RWPE2 (cell line): ENCODE measurements around the gene ZNF100.

Experiments used
- ATAC-seq: fragments of 200-7000 bp; cut with Tn5 transposase; 3 replicates; pipeline ENCODE4 v1.9.1; 2021; ENCODE audit warnings: low read depth
- DNase-seq: peaks from one replicate; pipeline ENCODE4 v3.0.0-alpha.2; 2020; ENCODE audit warnings: low spot score
- H3K27ac ChIP-seq: fragments of 450-650 bp; 2 replicates; pipeline ENCODE4 v1.5.1; 2017; ENCODE audit warnings: mild to moderate bottlenecking; ENCODE audit not compliant: poor library complexity, severe bottlenecking
- H3K27me3 ChIP-seq: fragments of 250-450 bp; sonication (Bioruptor Pico); 2 replicates; pipeline ENCODE4 v1.5.1; 2021; ENCODE audit warnings: mild to moderate bottlenecking, moderate library complexity; ENCODE audit not compliant: insufficient read depth, poor library complexity, severe bottlenecking
- H3K36me3 ChIP-seq: fragments of 250-450 bp; sonication (Bioruptor Pico); 2 replicates; pipeline ENCODE4 v1.5.1; 2020; ENCODE audit warnings: low read depth, mild to moderate bottlenecking, moderate library complexity
- H3K4me1 ChIP-seq: fragments of 250-450 bp; sonication (Bioruptor Pico); 2 replicates; pipeline ENCODE4 v1.5.1; 2021; ENCODE audit warnings: mild to moderate bottlenecking, moderate library complexity; ENCODE audit not compliant: insufficient read depth, poor library complexity, severe bottlenecking
- H3K4me3 ChIP-seq: fragments of 250-450 bp; sonication (Bioruptor Pico); 2 replicates; pipeline ENCODE4 v1.5.1; 2021; ENCODE audit warnings: mild to moderate bottlenecking, moderate library complexity; ENCODE audit not compliant: severe bottlenecking
- H3K9me3 ChIP-seq: fragments of 250-450 bp; sonication (Bioruptor Pico); 2 replicates; pipeline ENCODE4 v1.5.1; 2021; ENCODE audit warnings: mild to moderate bottlenecking, moderate library complexity; ENCODE audit not compliant: severe bottlenecking
- TF ChIP-seq, protein P1 (sequence below): fragments of 450-650 bp; IDR thresholded peaks from one replicate; pipeline ENCODE4 v1.5.1; 2017; ENCODE audit warnings: mild to moderate bottlenecking, moderate library complexity; ENCODE audit not compliant: poor library complexity, severe bottlenecking

The ZNF100 gene

DNA sequence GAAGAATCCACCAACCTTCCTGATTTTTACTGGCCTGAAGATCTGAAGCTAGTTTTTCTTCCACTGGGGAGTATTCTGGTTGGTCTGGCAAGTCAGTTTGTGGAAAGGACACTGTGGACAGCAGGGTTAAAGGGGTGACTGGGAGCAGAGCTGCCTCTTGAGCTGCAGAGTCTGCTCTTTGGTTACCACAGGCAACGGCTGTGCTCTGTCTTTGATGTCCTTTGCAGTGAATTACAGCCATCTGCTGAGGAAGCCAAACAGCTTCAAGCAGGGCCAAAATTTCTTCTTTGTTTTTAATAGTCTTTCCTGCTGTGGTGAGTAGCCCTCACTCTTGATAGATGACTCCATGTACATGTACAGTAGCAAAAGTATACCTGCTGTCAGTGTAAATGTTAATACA is 75.7 kb downstream of the ZNF100 start:
- no peak for DNase-seq
- H3K4me1 ChIP-seq: no peaks in the 10 kb centered on the region
- no peak overlapping the region for H3K4me3 ChIP-seq
- ATAC-seq: no peak
- no peaks in the 10 kb centered on the region for H3K36me3 ChIP-seq
- peaks cover 3% of the 10 kb centered on the region for H3K9me3 ChIP-seq
- TF ChIP-seq, protein P1, sequence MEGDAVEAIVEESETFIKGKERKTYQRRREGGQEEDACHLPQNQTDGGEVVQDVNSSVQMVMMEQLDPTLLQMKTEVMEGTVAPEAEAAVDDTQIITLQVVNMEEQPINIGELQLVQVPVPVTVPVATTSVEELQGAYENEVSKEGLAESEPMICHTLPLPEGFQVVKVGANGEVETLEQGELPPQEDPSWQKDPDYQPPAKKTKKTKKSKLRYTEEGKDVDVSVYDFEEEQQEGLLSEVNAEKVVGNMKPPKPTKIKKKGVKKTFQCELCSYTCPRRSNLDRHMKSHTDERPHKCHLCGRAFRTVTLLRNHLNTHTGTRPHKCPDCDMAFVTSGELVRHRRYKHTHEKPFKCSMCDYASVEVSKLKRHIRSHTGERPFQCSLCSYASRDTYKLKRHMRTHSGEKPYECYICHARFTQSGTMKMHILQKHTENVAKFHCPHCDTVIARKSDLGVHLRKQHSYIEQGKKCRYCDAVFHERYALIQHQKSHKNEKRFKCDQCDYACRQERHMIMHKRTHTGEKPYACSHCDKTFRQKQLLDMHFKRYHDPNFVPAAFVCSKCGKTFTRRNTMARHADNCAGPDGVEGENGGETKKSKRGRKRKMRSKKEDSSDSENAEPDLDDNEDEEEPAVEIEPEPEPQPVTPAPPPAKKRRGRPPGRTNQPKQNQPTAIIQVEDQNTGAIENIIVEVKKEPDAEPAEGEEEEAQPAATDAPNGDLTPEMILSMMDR: no peak
- no peak overlapping the region for H3K27ac ChIP-seq
- H3K27me3 ChIP-seq: no peaks in the 10 kb centered on the region

DNA sequence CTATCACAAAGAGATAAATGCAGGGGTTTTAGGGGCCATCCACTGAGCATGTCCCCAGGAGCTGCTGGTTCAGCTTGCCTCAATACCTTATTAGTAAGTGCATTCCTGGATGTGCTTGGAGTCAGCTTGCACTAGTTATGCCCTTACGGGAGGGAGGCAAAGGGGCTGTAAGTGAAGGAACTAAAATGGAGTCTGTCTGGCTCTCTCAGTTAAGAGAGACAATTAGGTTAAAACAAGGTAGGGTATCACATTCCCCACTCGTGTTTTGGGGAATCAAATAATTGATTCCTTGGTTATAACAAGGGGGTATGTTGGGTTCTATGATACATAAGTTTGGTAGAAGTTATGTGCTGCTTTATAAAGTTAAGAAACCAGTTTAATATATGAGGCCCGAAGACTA is 78.9 kb downstream of the ZNF100 start:
- Histone ChIP-seq H3K27ac (no peak overlapping the region), H3K9me3 (peaks cover 2% of the 10 kb centered on the region), H3K36me3 (no peaks in the 10 kb centered on the region), H3K4me3 (no peak overlapping the region), H3K27me3 (no peaks in the 10 kb centered on the region), H3K4me1 (no peaks in the 10 kb centered on the region)
- TF ChIP-seq, protein P1: no peak
- DNase-seq (no peak), ATAC-seq (no peak)

DNA sequence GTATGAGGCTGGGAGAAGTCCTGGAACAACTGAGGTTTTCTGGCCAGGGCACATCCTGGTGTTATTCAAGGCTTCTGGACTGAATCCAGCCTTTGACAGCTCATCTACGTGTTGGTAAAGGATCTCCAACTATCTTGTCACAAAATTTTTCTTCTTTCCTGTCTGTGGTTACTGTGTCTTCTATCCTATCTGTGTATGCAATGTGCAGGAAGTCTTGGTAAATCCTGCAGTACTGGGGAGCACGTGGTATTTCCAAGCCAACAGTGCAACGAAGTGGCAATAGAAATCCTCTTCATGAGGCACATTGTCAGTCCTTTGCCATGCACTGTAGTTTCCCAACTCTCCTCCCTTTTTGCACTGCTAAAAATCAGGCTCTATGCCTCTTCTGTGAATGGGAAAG is 86.7 kb downstream of the ZNF100 start:
- Histone ChIP-seq H3K27me3 (no peaks in the 10 kb centered on the region), H3K4me3 (no peak overlapping the region), H3K36me3 (no peaks in the 10 kb centered on the region), H3K9me3 (peaks cover 5% of the 10 kb centered on the region), H3K27ac (no peak overlapping the region), H3K4me1 (no peaks in the 10 kb centered on the region)
- TF ChIP-seq, protein P1: no peak
- ATAC-seq (no peak), DNase-seq (no peak)

DNA sequence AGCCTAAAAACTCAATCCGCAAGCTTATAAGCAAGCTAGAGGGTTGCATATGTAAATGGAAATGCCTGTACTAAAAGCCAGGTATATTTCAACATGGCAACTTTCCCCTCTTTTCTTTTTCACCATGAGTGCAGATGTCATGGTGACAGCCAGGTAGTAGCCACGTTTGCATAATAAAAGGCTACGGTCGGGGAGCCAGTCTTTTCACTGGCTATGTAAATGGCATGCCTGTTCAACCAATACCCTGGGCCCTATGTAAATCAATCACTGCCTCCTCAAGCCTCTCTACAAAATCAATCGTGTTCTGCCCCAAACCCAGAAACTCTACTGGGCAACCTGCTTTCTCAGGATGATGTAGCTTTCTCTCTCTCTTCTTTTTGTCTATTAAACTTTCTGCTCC is 87.4 kb downstream of the ZNF100 start:
- Histone ChIP-seq H3K9me3 (peaks cover 5% of the 10 kb centered on the region), H3K27ac (no peak overlapping the region), H3K4me1 (no peaks in the 10 kb centered on the region), H3K4me3 (no peak overlapping the region), H3K36me3 (no peaks in the 10 kb centered on the region), H3K27me3 (no peaks in the 10 kb centered on the region)
- DNase-seq (no peak), ATAC-seq (no peak)
- TF ChIP-seq, protein P1: no peak

DNA sequence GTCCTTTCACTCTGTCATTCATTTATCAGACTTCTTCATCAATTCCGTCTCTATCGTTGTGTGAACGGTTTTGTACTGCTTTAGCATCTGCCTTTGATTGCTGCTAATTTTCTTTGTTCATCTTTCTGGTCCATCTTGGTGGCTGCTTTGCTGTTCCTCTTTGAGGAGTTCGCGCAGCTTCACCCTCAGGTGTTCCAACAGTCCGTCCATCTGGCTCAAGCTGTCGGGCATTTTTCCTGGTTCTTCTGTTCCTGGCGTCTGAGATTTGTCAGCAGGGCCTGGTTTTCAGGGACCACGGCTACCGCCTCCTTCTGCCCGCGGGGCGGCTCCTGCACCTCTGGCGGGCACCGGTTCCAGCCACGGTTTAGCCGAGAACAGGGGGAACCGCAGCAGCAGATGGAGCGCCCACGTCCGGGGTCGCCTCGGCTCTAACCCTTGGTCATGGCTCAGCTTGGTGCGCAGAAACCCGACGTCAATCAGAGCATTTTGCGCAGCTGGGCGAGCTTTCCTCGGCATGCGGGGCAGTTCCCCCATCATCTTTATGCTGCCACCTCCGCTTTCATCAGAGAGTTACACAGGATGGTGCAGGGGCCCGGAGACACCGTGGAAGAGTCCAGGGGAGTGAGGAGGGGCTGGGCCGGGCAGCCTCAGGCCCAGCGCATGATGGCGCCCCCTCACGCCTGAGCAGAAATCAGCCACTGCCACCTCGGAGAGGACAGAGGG is 89.5 kb downstream of the ZNF100 start:
- TF ChIP-seq, protein P1: no peak
- no peak for ATAC-seq
- no peak overlapping the region for H3K4me3 ChIP-seq
- H3K36me3 ChIP-seq: no peaks in the 10 kb centered on the region
- H3K27ac ChIP-seq: no peak overlapping the region
- DNase-seq: no peak
- no peaks in the 10 kb centered on the region for H3K27me3 ChIP-seq
- no peaks in the 10 kb centered on the region for H3K4me1 ChIP-seq
- H3K9me3 ChIP-seq: peaks cover 5% of the 10 kb centered on the region
